Stimulated activated CD8-positive, alpha-beta memory T cell treated with anti-CD3 and anti-CD28 coated beads, Interleukin-4, amount 100 ng/mL, for 48 hours (primary cell): ENCODE measurements around the gene TMEM151B.
A peak's percentile ranks its signal among the peaks of the same experiment; 100 is the strongest.
"Not testable (repeated sequence)": the region's sequence is repeated elsewhere in the genome, so short reads cannot be mapped to it uniquely, and the experiment has no call there.

Experiments
- DNase-seq: peaks from one replicate; pipeline ENCODE4 v3.0.0-alpha.2; 2020

The TMEM151B gene

GRCh38 chr6:44339763-44340625, 69.7 kb downstream of the TMEM151B start:
- peak; percentile 38 for DNase-seq

DNA sequence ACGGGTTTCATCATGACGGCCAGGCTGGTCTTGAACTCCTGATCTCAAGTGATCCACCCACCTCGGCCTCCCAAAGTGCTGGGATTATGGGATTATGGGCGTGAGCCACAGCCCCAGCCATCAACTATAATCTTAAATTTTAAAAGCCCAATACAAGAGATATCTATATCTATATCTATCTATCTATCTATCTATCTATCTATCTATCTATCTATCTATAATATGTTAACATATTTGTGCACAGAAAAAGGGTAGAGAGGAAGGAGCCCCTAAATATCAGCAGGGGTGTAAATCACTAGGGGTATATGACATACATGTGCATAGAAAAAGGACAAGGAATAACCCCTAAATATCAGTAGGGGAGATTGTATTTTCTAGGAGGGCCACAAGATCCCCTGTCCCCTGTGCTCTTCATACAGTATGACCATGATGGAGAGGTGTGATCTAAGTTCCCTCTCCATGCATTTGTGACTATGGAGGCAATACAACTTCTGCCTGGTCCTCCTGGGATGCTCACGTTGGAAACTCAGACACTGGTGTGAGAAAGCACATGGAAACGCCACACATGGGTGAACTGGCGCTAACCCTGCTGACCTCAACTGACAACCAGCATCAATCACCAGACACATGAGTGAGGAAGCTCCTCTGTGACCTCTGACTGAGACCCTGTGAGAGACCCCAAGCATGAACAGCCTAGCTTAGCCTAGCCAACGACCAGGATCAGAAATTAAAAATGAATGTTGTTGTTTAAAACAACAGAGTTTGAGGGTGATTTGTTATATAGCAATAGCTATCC, 71.0 kb downstream of the TMEM151B start:
- no peak for DNase-seq

- DNase-seq, result no peak
Measured at GRCh38 chr6:44342052-44342451, 71.8 kb downstream of the TMEM151B start.

DNA sequence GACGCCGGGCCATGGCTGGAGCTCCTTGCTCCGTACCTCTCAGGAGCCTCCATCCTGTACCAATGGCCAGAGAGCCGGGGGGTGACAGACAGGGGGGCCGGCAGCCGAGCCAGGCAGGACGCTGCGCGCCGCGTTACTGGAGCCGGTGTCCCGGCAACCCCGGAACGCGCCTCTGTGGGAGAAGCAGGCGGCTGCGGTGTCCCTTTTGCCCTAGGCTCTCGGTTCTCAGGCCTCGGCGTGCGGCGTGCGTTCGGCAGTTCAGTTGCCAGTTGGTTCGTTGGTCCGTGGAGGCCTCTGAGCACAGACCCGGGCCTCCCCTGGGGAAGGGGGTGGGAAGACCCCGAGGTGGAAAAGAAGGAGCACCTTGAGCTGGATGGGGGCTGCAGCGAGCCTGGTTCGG, 72.2 kb downstream of the TMEM151B start, which contains the start of gene SPATS1:
TSS of gene SPATS1 (plus strand) at position 162 of the 400 bp plus-strand sequence. CDS start 446 bp downstream, outside the sequence.
- peak; percentile 27 for DNase-seq

- DNase-seq, result not testable (repeated sequence)
Measured at GRCh38 chr6:44346818-44347217, 76.6 kb downstream of the TMEM151B start.

GRCh38 chr6:44349904-44350649, 79.8 kb downstream of the TMEM151B start:
- no peak for DNase-seq

DNA sequence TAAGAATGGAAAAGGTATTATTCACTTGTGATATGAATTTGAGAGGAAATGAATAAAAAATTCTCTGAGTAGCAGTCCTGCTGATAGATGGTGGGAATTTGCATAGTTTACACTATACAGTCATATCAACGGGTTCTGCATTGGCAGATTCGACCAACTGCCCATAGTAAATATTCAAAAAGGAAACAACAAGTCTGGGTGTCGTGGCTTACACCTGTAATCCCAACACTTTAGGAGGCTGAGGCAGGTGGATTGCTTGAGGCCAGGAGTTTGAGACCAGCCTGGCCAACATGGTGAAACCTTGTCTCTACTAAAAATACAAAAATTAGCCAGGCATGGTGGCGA, 80.4 kb downstream of the TMEM151B start:
- not testable (repeated sequence) for DNase-seq

GRCh38 chr6:44352259-44352658, 82.0 kb downstream of the TMEM151B start:
- no peak for DNase-seq

- DNase-seq, result no peak
Measured at GRCh38 chr6:44353336-44353735, 83.1 kb downstream of the TMEM151B start.

- no peak for DNase-seq
Measured at GRCh38 chr6:44355640-44356039, 85.4 kb downstream of the TMEM151B start.

DNA sequence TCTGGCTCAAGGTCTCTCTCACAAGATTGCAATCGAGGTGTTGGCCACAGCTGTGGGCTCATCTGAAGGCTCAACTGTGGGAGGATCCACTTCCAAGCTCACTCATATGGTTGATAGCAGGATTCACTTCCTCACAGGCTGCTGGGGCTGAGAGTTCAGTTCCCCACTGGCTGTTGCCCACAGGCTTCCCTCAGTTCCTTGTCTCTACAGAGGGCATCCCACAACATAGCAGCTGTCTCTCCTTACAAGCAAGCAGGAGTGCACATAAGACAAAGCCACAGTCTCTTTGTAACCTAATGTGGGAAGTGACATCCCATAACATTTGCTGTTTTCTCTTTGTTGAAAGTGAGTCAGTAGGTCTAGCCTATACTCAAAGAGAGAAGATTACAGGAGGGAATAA, 86.2 kb downstream of the TMEM151B start:
- DNase-seq, result no peak
